CD4-positive, CD25-positive, alpha-beta regulatory T cell (primary cell): ENCODE results near the gene LOXL3. TPM values are rescaled to one million over a fixed set of nuclear protein-coding genes. Genes with fewer than 3 reads are reported as not detected.
A peak's percentile ranks its signal among the peaks of the same experiment; 100 is the strongest.

ENCODE experiments used
- ATAC-seq, 2 donors: fragments of 150-1000 bp; cut with Tn5 transposase; one replicate each; pipeline ENCODE4 v1.10.0; 2021; ENCODE audit warnings: low read depth in 2 of 2, moderate number of reproducible peaks in 2 of 2, moderate library complexity in 1 of 2
- DNase-seq, 3 donors: peaks; one replicate each; pipeline versions ENCODE4 v3.0.0 to v3.0.0-alpha.2; 2012 to 2022; ENCODE audit warnings: mixed read lengths in 1 of 3
- H3K27ac ChIP-seq: one replicate; pipeline ENCODE4 v1.7.0; 2013; ENCODE audit warnings: mild to moderate bottlenecking, low read length; ENCODE audit not compliant: insufficient read depth, poor library complexity, severe bottlenecking
- H3K27me3 ChIP-seq: one replicate; pipeline ENCODE4 v1.7.0; 2013; ENCODE audit warnings: low read length; ENCODE audit not compliant: control insufficient read depth, insufficient read depth
- H3K36me3 ChIP-seq: one replicate; pipeline ENCODE4 v1.7.0; 2013; ENCODE audit warnings: mild to moderate bottlenecking, low read length, moderate library complexity; ENCODE audit not compliant: control insufficient read depth, insufficient read depth
- H3K4me1 ChIP-seq: 2 replicates; pipeline ENCODE4 v1.7.0; 2013; ENCODE audit warnings: mild to moderate bottlenecking, low read length; ENCODE audit not compliant: insufficient read depth, control insufficient read depth, poor library complexity, severe bottlenecking
- H3K4me3 ChIP-seq: one replicate; pipeline ENCODE4 v1.7.0; 2013; ENCODE audit warnings: low read depth, mild to moderate bottlenecking, low read length, moderate library complexity
- H3K9me3 ChIP-seq, 2 experiments: 1 replicate in 1 of 2; 2 replicates in 1 of 2; pipeline ENCODE4 v1.7.0; 2013; ENCODE audit warnings: low read length in 2 of 2, mild to moderate bottlenecking in 1 of 2, moderate library complexity in 1 of 2; ENCODE audit not compliant: control insufficient read depth in 2 of 2
- H3K27ac Mint-ChIP-seq, 3 donors: one replicate each; pipeline ENCODE4 v1.8.0; 2020 to 2022; ENCODE audit warnings: mild to moderate bottlenecking in 3 of 3, mixed read lengths in 3 of 3, moderate library complexity in 2 of 3
- H3K27me3 Mint-ChIP-seq: one replicate; pipeline ENCODE4 v1.8.0; 2022; ENCODE audit warnings: mild to moderate bottlenecking, mixed read lengths
- H3K36me3 Mint-ChIP-seq: one replicate; pipeline ENCODE4 v1.8.0; 2020; ENCODE audit warnings: mixed read lengths
- H3K4me1 Mint-ChIP-seq, 4 donors: one replicate each; pipeline ENCODE4 v1.8.0; 2020 to 2022; ENCODE audit warnings: mixed read lengths in 4 of 4, mild to moderate bottlenecking in 1 of 4
- H3K4me3 Mint-ChIP-seq, 4 donors: one replicate each; pipeline ENCODE4 v1.8.0; 2020 to 2022; ENCODE audit warnings: mild to moderate bottlenecking in 4 of 4, mixed read lengths in 4 of 4, moderate library complexity in 3 of 4
- H3K9me3 Mint-ChIP-seq, 7 donors: one replicate each; pipeline ENCODE4 v1.8.0; 2020 to 2022; ENCODE audit warnings: mixed read lengths in 7 of 7, mild to moderate bottlenecking in 3 of 7, moderate library complexity in 2 of 7
- polyA plus RNA-seq, 4 donors: library from polyadenylated mRNA; unstranded; fragments of 300-500 nt; fragmentation: Illumina TruSeq; gene quantifications; one replicate each; pipeline ENCODE4 v1.2.3, GENCODE V29; 2021
- total RNA-seq: library from RNA; stranded (reverse); gene quantifications from one replicate; pipeline ENCODE4 v1.2.3, GENCODE V29; 2022

LOXL3 gene, protein sequence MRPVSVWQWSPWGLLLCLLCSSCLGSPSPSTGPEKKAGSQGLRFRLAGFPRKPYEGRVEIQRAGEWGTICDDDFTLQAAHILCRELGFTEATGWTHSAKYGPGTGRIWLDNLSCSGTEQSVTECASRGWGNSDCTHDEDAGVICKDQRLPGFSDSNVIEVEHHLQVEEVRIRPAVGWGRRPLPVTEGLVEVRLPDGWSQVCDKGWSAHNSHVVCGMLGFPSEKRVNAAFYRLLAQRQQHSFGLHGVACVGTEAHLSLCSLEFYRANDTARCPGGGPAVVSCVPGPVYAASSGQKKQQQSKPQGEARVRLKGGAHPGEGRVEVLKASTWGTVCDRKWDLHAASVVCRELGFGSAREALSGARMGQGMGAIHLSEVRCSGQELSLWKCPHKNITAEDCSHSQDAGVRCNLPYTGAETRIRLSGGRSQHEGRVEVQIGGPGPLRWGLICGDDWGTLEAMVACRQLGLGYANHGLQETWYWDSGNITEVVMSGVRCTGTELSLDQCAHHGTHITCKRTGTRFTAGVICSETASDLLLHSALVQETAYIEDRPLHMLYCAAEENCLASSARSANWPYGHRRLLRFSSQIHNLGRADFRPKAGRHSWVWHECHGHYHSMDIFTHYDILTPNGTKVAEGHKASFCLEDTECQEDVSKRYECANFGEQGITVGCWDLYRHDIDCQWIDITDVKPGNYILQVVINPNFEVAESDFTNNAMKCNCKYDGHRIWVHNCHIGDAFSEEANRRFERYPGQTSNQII
- total RNA-seq (1.1 TPM), polyA plus RNA-seq (under 1 TPM in 1 of 4 donors, not detected in 3; 0.09 TPM)

GRCh38 chr2:74553892-74554819 lies at the start of gene LOXL3, which contains the start of gene DOK1:
TSS of gene LOXL3 (minus strand) at chr2:74553942. CDS start at chr2:74552634, 1,308 bp downstream.
TSS of gene DOK1 (plus strand) at chr2:74554720. CDS start at chr2:74554755, 35 bp downstream.
- Histone ChIP-seq H3K4me1 (peaks cover 34% of the 10 kb centered on the region), H3K27me3 (peaks cover 11% of the 10 kb centered on the region), H3K9me3 (no peaks in the 10 kb centered on the region), H3K27ac (peak within 1 kb of the TSS; percentile 70), H3K36me3 (peaks cover 6% of the 10 kb centered on the region), H3K4me3 (peak within 1 kb of the TSS; percentile 82)
- H3K27ac Mint-ChIP-seq = peak within 1 kb of the TSS; percentile 89 to 91 (median 90)
- H3K9me3 Mint-ChIP-seq = peaks cover 0 to 3% (median 0%) of the 10 kb centered on the region in 7 donors
- DNase-seq (peak; percentile 80 to 81 (median 80)), ATAC-seq (peak; percentile 74 to 76)
- H3K4me1 Mint-ChIP-seq = peaks cover 0 to 35% (median 9%) of the 10 kb centered on the region in 4 donors
- H3K4me3 Mint-ChIP-seq = peak within 1 kb of the TSS; percentile 95 to 96 (median 96)
- peaks cover 36% of the 10 kb centered on the region for H3K27me3 Mint-ChIP-seq
- no peaks in the 10 kb centered on the region for H3K36me3 Mint-ChIP-seq

DNA sequence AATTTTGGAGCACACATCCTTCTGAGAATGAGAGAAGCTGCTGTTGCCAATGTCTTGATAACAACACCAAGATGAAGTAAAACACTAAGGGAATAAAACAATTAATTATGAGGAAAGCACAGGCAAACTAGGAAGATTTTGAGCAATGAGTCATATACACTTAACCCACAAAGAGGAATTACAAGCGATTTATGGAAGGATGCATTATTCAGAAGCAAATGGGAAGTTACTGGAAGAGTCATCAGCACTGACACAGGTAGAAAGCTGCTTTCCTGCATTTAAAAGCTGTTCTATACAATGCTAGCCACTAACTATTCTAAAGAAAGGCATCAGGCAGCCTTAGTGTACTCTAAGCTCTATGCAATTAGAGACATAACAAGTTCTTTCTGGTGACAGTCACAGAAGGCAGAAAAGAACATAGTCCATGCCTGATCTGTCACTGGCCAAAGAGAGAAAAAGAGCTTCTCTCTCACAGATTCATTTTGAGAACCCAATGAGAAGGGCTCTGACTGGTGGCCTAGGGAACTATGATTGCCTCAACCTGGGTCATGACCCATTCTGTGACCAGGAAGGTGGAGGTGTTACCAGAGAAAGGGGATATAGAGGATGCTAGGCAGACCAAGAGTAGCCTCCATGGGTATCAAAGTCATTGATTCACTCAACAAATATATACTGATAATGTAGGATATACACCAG lies 49.0 kb upstream of the LOXL3 start:
- H3K27ac Mint-ChIP-seq = no peak overlapping the region
- H3K4me1 Mint-ChIP-seq = peaks cover 0 to 5% (median 1%) of the 10 kb centered on the region in 4 donors
- H3K27me3 ChIP-seq = peaks cover 21% of the 10 kb centered on the region
- DNase-seq = no peak
- H3K27ac ChIP-seq = no peak overlapping the region
- no peaks in the 10 kb centered on the region for H3K4me1 ChIP-seq
- no peak for ATAC-seq
- no peaks in the 10 kb centered on the region for H3K36me3 Mint-ChIP-seq
- peaks cover 0 to 3% (median 0%) of the 10 kb centered on the region in 7 donors for H3K9me3 Mint-ChIP-seq
- H3K4me3 ChIP-seq = no peak overlapping the region
- no peak overlapping the region for H3K4me3 Mint-ChIP-seq
- H3K9me3 ChIP-seq = no peaks in the 10 kb centered on the region
- H3K36me3 ChIP-seq = no peaks in the 10 kb centered on the region
- peaks cover 59% of the 10 kb centered on the region for H3K27me3 Mint-ChIP-seq

GRCh38 chr2:74599676-74600075 lies 45.9 kb upstream of the LOXL3 start:
- Mint-ChIP-seq H3K36me3 (no peaks in the 10 kb centered on the region), H3K27ac (no peak overlapping the region), H3K9me3 (peaks cover 0 to 3% (median 0%) of the 10 kb centered on the region in 7 donors), H3K4me3 (no peak overlapping the region), H3K27me3 (peaks cover 77% of the 10 kb centered on the region), H3K4me1 (peaks cover 0 to 5% (median 1%) of the 10 kb centered on the region in 4 donors)
- Histone ChIP-seq H3K27ac (no peak overlapping the region), H3K27me3 (peaks cover 30% of the 10 kb centered on the region), H3K4me3 (no peak overlapping the region), H3K4me1 (no peaks in the 10 kb centered on the region), H3K9me3 (no peaks in the 10 kb centered on the region), H3K36me3 (no peaks in the 10 kb centered on the region)
- no peak for DNase-seq
- no peak for ATAC-seq

DNA sequence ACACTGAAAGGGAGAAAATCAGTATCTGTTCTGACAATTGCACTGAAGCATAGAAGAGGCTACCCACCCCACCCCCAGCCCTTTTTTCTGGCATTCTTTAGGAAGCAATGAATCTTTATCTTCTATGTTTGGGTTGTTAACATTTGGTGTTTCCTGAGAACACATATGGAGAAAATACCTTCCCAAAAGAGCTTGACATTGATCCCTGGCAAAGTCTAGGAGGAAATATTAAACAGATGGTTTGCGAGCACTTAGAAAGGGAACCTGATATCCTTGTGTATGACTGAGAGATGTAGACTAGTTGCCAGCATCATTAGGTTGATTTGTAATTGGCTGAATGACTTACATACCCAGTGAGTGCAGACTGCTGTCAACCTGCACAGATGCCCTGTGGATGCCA lies 43.7 kb upstream of the LOXL3 start:
- no peak for ATAC-seq
- H3K27me3 Mint-ChIP-seq = peaks cover 75% of the 10 kb centered on the region
- H3K27ac Mint-ChIP-seq = no peak overlapping the region
- Histone ChIP-seq H3K36me3 (no peaks in the 10 kb centered on the region), H3K4me3 (no peak overlapping the region), H3K4me1 (no peaks in the 10 kb centered on the region), H3K27ac (no peak overlapping the region), H3K9me3 (no peaks in the 10 kb centered on the region), H3K27me3 (peaks cover 36% of the 10 kb centered on the region)
- no peak overlapping the region for H3K4me3 Mint-ChIP-seq
- peaks cover 0 to 3% (median 0%) of the 10 kb centered on the region in 7 donors for H3K9me3 Mint-ChIP-seq
- H3K4me1 Mint-ChIP-seq = no peaks in the 10 kb centered on the region
- DNase-seq = no peak
- H3K36me3 Mint-ChIP-seq = no peaks in the 10 kb centered on the region

DNA sequence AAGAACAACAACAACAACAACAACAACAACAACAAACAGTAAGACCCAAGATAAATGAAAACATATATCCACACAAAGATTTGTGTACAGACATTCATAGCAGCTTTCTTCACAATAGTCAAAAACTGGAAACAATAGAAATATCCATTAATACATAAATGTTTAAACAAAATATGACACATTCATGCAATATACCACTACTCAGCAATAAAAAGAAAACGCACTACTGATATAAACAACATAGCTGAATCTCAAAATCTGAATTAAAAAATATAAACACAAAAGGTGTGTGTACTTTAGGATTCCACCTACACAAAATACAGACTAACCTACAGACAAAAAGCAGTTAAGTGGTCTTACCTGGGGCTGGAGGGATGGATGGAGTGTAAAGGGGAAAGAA lies 42.8 kb upstream of the LOXL3 start:
- peaks cover 71% of the 10 kb centered on the region for H3K27me3 Mint-ChIP-seq
- ATAC-seq (no peak), DNase-seq (no peak)
- H3K4me1 ChIP-seq = no peaks in the 10 kb centered on the region
- no peaks in the 10 kb centered on the region for H3K36me3 ChIP-seq
- H3K27ac Mint-ChIP-seq = no peak overlapping the region
- H3K4me1 Mint-ChIP-seq = no peaks in the 10 kb centered on the region
- H3K4me3 ChIP-seq = no peak overlapping the region
- no peak overlapping the region for H3K27ac ChIP-seq
- H3K4me3 Mint-ChIP-seq = no peak overlapping the region
- no peaks in the 10 kb centered on the region for H3K9me3 ChIP-seq
- peaks cover 0 to 1% (median 0%) of the 10 kb centered on the region in 7 donors for H3K9me3 Mint-ChIP-seq
- H3K36me3 Mint-ChIP-seq = no peaks in the 10 kb centered on the region
- H3K27me3 ChIP-seq = peaks cover 40% of the 10 kb centered on the region

DNA sequence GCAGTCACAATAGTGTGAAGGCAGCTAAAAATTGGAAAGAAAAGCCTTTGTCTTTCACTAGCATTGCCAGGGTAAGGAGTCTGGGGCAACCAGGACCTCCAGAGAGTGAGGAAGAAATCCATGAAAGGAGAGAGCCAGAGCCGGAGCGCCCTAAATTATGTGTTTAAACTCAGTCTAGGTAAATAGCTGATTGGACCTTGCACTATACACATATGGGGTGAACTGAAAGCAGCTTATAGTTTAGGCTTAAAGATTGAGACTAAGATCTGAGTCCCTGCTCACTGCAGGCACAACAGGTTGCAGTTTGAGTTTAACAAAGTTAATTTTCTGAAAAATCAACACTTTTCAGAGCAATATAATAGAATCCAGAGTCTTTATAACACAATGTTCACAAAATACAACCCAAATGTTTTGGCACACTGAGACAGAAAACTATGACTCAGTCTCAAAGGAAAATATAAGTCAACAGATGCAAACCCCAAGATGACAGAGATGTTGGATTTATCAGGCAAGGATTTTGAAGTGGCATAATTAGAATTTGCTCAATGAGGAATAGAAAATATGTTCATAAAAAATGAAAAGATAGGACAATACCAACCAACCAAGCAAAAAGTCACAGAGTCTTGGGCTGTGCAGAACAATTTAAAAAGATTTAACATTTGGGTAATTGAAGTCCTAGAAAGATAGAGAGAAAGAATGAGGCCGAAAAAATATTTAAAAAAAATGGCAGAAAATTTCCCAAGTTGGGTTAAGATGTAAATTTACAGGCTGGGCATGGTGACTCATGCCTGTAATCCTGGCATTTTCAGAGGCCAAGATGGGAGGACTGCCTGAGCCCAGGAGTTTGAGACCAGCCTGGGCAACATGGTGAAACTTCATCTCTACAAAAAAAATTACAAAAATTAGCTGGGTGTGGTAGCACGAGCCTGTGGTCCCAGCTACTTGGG lies 40.4 kb upstream of the LOXL3 start:
- H3K27me3 Mint-ChIP-seq = peaks cover 72% of the 10 kb centered on the region
- no peaks in the 10 kb centered on the region for H3K4me1 Mint-ChIP-seq
- H3K27ac Mint-ChIP-seq = peak overlapping the region in 1 of 3 donors; percentile 18
- no peak overlapping the region for H3K4me3 Mint-ChIP-seq
- no peaks in the 10 kb centered on the region for H3K9me3 ChIP-seq
- DNase-seq (no peak), ATAC-seq (no peak)
- H3K4me3 ChIP-seq = no peak overlapping the region
- peaks cover 39% of the 10 kb centered on the region for H3K27me3 ChIP-seq
- no peak overlapping the region for H3K27ac ChIP-seq
- no peaks in the 10 kb centered on the region for H3K36me3 ChIP-seq
- H3K4me1 ChIP-seq = no peaks in the 10 kb centered on the region
- H3K9me3 Mint-ChIP-seq = peaks cover 0 to 1% (median 0%) of the 10 kb centered on the region in 7 donors
- no peaks in the 10 kb centered on the region for H3K36me3 Mint-ChIP-seq
